Neural cell (in vitro differentiated cells): ENCODE data around the gene DHRS7.

Experiments used
- EP300 ChIP-seq: fragments of 450-650 bp; conservative IDR thresholded peaks from 2 replicates; pipeline ENCODE4 v1.6.1; 2014; ENCODE audit warnings: antibody characterized with exemption, mild to moderate bottlenecking, moderate library complexity; ENCODE audit not compliant: poor library complexity, severe bottlenecking
- POLR2AphosphoS5 ChIP-seq: IDR thresholded peaks from 2 replicates; pipeline ENCODE4 v1.6.1; 2012
- TAF1 ChIP-seq: IDR thresholded peaks from 2 replicates; pipeline ENCODE4 v1.6.1; 2012; ENCODE audit warnings: low read depth
- TF ChIP-seq, protein P1 (sequence below): fragments of 450-650 bp; IDR thresholded peaks from 2 replicates; pipeline ENCODE4 v1.5.1; 2014; ENCODE audit warnings: antibody characterized with exemption, mild to moderate bottlenecking, moderate library complexity; ENCODE audit not compliant: poor library complexity, severe bottlenecking

DNA sequence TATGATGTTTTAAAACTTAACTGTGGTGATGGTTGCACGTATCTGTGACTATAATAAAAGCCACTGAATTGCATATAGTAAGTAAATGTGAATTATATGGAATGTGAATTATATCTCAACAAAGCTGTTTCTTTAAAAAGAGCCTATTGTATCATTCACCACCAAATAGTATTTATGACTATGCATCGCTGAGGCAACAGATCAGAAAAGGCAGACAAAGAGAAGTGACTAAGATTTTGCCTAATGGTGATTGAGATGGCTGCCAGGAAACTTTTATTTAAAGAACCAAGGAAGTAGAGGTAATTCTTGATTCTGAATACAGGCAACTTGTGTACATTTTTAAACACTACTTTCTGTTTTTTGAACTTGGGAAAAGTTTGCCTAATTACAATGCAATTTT is 31.7 kb downstream of the DHRS7 start:
- TF ChIP-seq, protein P1, sequence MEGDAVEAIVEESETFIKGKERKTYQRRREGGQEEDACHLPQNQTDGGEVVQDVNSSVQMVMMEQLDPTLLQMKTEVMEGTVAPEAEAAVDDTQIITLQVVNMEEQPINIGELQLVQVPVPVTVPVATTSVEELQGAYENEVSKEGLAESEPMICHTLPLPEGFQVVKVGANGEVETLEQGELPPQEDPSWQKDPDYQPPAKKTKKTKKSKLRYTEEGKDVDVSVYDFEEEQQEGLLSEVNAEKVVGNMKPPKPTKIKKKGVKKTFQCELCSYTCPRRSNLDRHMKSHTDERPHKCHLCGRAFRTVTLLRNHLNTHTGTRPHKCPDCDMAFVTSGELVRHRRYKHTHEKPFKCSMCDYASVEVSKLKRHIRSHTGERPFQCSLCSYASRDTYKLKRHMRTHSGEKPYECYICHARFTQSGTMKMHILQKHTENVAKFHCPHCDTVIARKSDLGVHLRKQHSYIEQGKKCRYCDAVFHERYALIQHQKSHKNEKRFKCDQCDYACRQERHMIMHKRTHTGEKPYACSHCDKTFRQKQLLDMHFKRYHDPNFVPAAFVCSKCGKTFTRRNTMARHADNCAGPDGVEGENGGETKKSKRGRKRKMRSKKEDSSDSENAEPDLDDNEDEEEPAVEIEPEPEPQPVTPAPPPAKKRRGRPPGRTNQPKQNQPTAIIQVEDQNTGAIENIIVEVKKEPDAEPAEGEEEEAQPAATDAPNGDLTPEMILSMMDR = no peak
- TF ChIP-seq EP300 (no peak), TAF1 (no peak), POLR2AphosphoS5 (no peak)
